ENCODE data around the gene SCYL3.

Gene SCYL3

DNA sequence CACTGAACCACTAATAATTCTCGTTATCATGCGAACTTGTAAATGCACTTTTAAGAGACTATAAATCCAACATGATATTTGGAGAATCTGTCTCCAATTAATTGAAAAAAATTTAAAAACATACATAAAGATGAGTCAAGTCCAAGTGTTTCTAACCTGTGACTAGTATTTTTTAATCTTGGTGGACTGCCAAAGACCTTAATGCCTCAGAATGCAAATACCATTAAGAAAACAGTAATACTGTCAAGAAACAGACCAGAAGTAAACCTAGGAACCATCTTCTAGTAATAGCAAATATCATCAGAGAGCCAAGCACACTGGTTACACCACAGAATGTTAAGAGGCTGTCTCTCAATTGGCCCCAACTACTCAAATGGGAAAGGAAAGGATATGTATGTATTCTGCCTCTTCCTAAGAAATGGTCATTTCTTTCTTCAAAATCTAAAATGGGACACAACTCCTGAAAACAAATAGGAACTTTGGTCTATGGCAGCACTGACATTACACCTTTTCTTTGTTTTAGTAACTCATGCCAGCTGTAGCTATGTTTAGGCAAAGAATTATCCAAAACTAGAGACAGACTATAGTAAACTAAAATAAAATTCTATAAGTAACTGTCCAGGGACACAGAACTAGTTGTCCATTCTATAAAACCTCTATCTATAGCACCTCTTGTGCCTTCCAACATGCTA lies 15.8 kb downstream of the SCYL3 start:
- TF ChIP-seq NFIC (IDR thresholded peaks at IDR 0.05) = no peak
- no peak for TF ChIP-seq TAF1 (IDR thresholded peaks at IDR 0.05; ENCODE audit: low read depth)
- TF ChIP-seq EP300 (IDR thresholded peaks at IDR 0.05; ENCODE audit: borderline replicate concordance) = no peak
- TF ChIP-seq CREB1 (IDR thresholded peaks at IDR 0.05; ENCODE audit: low read depth) = no peak
- no peak for TF ChIP-seq REST (IDR thresholded peaks at IDR 0.05; ENCODE audit: low read depth)
- no peak for TF ChIP-seq TCF12 (IDR thresholded peaks at IDR 0.05; ENCODE audit: low read depth)
- TF ChIP-seq, protein P1, sequence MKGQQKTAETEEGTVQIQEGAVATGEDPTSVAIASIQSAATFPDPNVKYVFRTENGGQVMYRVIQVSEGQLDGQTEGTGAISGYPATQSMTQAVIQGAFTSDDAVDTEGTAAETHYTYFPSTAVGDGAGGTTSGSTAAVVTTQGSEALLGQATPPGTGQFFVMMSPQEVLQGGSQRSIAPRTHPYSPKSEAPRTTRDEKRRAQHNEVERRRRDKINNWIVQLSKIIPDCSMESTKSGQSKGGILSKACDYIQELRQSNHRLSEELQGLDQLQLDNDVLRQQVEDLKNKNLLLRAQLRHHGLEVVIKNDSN (IDR thresholded peaks at IDR 0.05) = no peak
- TF ChIP-seq YY1 (IDR thresholded peaks at IDR 0.05; ENCODE audit: low read depth) = no peak
- TF ChIP-seq FOXM1 (IDR thresholded peaks at IDR 0.05; ENCODE audit: borderline replicate concordance, low read depth) = no peak
- no peak for TF ChIP-seq RAD21 (IDR thresholded peaks at IDR 0.05; ENCODE audit: low read depth)

- no peak for TF ChIP-seq FOXM1 (IDR thresholded peaks at IDR 0.05; ENCODE audit: borderline replicate concordance, low read depth)
- no peak for TF ChIP-seq ZBTB7A (IDR thresholded peaks at IDR 0.05; ENCODE audit: low read depth)
- TF ChIP-seq, protein P1 (IDR thresholded peaks at IDR 0.05) = no peak
- TF ChIP-seq CEBPB (IDR thresholded peaks at IDR 0.05) = no peak
These were observed 19.5 kb downstream of the SCYL3 start for GRCh38 chr1:169874229-169874628.

- TF ChIP-seq REST (IDR thresholded peaks at IDR 0.05; ENCODE audit: low read depth) (no peak), YY1 (IDR thresholded peaks at IDR 0.05; ENCODE audit: low read depth) (no peak), FOXM1 (IDR thresholded peaks at IDR 0.05; ENCODE audit: borderline replicate concordance, low read depth) (no peak), EP300 (IDR thresholded peaks at IDR 0.05; ENCODE audit: borderline replicate concordance) (no peak), RAD21 (IDR thresholded peaks at IDR 0.05; ENCODE audit: low read depth) (no peak), ZBTB7A (IDR thresholded peaks at IDR 0.05; ENCODE audit: low read depth) (no peak), NFIC (IDR thresholded peaks at IDR 0.05) (no peak), CREB1 (IDR thresholded peaks at IDR 0.05; ENCODE audit: low read depth) (no peak), TAF1 (IDR thresholded peaks at IDR 0.05; ENCODE audit: low read depth) (no peak)
- TF ChIP-seq, protein P2, sequence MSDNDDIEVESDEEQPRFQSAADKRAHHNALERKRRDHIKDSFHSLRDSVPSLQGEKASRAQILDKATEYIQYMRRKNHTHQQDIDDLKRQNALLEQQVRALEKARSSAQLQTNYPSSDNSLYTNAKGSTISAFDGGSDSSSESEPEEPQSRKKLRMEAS (IDR thresholded peaks at IDR 0.05) = no peak
These were observed 20.0 kb downstream of the SCYL3 start for GRCh38 chr1:169873582-169874199.

GRCh38 chr1:169872906-169873305 lies 20.8 kb downstream of the SCYL3 start:
- TF ChIP-seq CEBPB (IDR thresholded peaks at IDR 0.05) = no peak
- TF ChIP-seq FOXM1 (IDR thresholded peaks at IDR 0.05; ENCODE audit: borderline replicate concordance, low read depth) = no peak
- TF ChIP-seq, protein P2 (IDR thresholded peaks at IDR 0.05) = no peak
- TF ChIP-seq REST (IDR thresholded peaks at IDR 0.05; ENCODE audit: low read depth) = no peak
- TF ChIP-seq RAD21 (IDR thresholded peaks at IDR 0.05; ENCODE audit: low read depth) = no peak
- no peak for TF ChIP-seq EGR1 (IDR thresholded peaks at IDR 0.05)
- no peak for TF ChIP-seq NFIC (IDR thresholded peaks at IDR 0.05)
- TF ChIP-seq CREB1 (IDR thresholded peaks at IDR 0.05; ENCODE audit: low read depth) = no peak
- TF ChIP-seq, protein P1 (IDR thresholded peaks at IDR 0.05) = no peak
- no peak for TF ChIP-seq ZBTB7A (IDR thresholded peaks at IDR 0.05; ENCODE audit: low read depth)
- no peak for TF ChIP-seq TAF1 (IDR thresholded peaks at IDR 0.05; ENCODE audit: low read depth)
- no peak for TF ChIP-seq TCF12 (IDR thresholded peaks at IDR 0.05; ENCODE audit: low read depth)
- no peak for TF ChIP-seq TEAD4 (IDR thresholded peaks at IDR 0.05)
- no peak for TF ChIP-seq YY1 (IDR thresholded peaks at IDR 0.05; ENCODE audit: low read depth)
- TF ChIP-seq EP300 (IDR thresholded peaks at IDR 0.05; ENCODE audit: borderline replicate concordance) = no peak
